Activated naive CD4-positive, alpha-beta T cell treated with Interleukin-2 at 50 U/mL for 16 hours (primary cell): ENCODE data around the gene NEU4.
"Not testable (repeated sequence)": the region's sequence is repeated elsewhere in the genome, so short reads cannot be mapped to it uniquely, and the experiment has no call there.

Experiments
- DNase-seq: peaks from one replicate; pipeline ENCODE4 v3.0.0-alpha.2; 2020

Gene NEU4

DNA sequence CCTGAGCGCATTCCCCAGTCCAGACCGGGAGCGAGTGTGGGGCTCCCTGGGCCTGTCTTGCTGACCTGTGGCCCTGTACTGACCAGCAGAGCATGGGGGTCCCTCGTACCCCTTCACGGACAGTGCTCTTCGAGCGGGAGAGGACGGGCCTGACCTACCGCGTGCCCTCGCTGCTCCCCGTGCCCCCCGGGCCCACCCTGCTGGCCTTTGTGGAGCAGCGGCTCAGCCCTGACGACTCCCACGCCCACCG lies 5.3 kb downstream of the NEU4 start:
- DNase-seq = no peak

DNA sequence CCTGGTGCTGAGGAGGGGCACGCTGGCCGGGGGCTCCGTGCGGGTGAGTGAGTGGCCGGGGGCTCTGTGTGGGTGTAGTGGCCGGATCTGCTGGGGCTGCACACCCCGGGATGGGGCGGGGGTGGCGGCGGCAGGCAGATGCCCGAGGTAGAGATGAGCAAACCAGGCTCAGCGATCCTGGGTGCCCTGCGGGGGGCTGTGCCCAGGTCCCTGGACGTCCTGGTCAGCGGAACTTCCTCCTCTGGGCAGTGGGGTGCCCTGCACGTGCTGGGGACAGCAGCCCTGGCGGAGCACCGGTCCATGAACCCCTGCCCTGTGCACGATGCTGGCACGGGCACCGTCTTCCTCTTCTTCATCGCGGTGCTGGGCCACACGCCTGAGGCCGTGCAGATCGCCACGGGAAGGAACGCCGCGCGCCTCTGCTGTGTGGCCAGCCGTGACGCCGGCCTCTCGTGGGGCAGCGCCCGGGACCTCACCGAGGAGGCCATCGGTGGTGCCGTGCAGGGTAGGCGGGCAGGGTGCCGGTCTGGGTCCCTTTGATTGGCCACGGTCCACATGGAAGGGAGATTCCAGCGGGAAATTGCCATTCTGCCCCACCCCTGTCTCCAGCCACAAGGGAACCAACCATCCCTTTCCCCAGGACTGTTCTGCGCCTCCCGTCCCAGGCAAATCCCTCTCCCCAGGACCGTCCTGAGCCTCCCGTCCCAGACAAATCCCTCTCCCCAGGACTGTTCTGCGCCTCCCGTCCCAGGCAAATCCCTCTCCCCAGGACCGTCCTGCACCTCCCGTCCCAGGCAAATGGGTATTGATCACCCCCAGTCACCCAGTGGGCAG lies 5.9 kb downstream of the NEU4 start:
- no peak for DNase-seq

DNA sequence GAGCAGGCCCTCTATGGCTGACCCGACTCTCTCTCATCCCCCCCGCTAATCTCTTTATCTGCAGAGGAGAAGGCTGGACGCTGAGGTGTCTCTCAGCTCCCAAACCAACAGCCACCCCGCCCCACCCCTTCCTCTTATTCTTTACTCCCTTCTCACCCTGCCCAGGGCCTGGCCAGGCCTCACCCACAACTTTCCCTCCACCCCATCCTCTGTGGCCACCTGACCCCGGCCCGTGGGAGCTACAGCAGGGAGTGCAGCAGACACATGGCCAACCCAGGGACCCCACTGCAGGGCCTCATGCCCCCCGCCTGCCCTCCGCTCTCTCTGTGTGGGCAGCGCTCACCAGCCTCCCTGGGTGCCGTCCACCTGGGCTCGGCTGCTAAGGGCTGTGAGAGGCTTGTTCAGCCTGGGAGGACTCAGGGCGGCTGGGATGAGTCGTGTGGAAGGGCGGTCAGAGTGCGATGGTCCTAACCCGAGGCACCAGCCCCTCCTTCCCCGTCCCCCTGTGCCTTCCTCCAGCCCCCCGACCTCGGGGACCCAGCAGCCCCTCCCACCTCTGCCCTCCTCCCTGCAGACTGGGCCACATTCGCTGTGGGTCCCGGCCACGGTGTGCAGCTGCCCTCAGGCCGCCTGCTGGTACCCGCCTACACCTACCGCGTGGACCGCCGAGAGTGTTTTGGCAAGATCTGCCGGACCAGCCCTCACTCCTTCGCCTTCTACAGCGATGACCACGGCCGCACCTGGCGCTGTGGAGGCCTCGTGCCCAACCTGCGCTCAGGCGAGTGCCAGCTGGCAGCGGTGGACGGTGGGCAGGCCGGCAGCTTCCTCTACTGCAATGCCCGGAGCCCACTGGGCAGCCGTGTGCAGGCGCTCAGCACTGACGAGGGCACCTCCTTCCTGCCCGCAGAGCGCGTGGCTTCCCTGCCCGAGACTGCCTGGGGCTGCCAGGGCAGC lies 6.8 kb downstream of the NEU4 start:
- DNase-seq = no peak

DNA sequence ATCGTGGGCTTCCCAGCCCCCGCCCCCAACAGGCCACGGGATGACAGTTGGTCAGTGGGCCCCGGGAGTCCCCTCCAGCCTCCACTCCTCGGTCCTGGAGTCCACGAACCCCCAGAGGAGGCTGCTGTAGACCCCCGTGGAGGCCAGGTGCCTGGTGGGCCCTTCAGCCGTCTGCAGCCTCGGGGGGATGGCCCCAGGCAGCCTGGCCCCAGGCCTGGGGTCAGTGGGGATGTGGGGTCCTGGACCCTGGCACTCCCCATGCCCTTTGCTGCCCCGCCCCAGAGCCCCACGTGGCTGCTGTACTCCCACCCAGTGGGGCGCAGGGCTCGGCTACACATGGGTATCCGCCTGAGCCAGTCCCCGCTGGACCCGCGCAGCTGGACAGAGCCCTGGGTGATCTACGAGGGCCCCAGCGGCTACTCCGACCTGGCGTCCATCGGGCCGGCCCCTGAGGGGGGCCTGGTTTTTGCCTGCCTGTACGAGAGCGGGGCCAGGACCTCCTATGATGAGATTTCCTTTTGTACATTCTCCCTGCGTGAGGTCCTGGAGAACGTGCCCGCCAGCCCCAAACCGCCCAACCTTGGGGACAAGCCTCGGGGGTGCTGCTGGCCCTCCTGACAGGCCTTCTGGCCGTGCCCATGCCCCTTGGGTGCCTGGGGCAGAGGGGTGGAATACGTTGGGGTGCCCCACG lies 7.6 kb downstream of the NEU4 start:
- DNase-seq = no peak

DNA sequence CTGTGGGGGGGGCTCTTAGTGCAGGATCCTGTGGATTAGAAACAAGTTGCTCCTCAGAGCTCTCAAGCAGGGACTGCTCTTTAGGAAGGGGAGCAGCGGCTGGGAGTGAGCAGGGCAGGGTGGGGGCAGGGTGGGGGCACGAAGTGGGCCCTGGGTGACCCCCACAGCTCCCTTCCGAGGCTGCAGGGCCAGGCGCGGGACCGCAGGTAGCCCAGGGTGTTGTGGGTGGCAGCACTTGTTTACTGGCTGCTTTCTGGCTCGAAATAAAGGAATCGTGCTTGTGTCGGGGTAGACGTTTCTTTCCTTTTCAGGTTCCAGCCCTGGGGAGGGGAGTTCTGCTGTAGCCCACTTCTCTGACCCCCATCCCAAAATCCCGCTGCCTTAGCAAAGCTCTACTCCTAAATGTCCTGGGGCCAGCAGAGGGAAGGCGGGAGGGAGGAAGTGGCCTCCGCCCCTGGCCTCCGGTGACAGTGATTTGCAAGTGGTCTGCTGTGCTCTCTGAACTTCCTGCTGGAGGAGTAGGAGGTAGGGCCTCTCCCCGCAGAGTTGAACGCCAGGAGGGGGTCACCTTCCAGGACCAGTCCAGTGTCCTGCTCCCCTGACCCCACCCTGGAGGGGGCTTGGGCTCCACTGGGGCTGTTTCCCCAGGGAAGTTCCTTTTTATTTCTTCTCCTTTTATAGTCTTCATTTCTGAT lies 8.3 kb downstream of the NEU4 start:
- no peak for DNase-seq

DNA sequence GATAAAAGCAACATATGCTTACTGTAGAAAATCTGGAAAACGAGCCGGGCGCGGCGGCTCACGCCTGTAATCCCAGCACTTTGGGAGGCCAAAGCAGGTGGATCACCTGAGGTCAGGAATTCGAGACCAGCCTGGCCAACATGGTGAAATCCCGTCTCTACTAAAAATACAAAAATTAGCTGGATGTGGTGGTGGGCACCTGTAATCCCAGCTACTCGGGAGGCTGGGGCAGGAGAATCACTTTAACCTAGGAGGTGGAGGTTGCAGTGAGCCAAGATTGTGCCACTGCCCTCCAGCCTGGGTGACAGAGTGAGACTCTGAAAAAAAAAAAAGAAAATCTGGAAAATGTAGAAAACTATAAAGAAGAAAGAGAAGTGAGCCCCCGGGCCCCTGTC lies 8.8 kb downstream of the NEU4 start:
- not testable (repeated sequence) for DNase-seq

DNA sequence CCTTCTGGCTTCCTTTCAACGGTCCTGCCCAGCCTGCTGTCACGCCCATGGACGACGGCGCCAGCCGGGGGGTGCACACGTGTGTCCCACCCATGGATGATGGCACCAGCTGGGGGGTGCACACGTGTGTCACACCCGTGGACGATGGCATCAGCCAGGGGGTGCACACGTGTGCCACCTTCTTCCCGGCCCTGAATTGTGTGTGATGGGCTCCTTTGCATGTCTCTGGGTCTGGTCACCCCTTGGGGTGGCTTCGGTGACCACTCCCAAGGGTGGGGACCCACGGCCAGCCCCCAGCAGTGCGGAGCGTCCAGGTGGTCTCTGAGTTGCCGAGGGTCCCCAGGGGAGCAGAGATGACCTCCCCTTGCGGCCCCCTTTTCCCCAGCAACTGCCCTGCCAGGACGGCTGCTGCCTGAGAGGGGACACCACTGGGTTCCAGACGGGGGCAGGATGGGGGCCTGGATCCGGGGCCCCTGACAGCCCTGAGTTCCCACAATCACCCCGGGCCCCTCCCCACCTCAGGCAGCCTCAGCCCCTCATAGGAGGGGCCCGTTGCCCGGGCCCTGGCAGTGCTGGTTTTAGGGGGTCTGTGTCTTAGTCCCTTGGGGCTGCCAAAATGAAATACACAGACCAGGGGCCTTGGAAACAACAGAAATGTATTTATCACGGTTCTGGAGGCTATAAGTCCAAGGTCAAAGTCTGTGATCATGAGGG lies 9.4 kb downstream of the NEU4 start:
- no peak for DNase-seq

DNA sequence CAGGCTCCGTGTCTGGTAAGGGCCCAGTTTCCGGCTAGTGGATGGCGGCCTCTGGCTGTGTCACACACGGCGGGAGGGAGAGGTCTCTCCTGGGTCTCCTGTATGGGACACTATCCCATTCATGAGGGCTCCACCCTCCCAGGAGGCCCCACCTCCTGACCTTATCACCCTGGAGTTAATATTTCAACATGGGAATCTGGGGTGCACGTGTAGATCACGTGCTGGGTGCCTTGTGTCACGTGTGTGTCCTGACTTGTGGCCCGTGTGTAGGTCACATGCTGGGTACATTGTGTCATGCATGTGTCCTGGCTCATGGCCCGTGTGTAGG lies 9.9 kb downstream of the NEU4 start:
- no peak for DNase-seq

DNA sequence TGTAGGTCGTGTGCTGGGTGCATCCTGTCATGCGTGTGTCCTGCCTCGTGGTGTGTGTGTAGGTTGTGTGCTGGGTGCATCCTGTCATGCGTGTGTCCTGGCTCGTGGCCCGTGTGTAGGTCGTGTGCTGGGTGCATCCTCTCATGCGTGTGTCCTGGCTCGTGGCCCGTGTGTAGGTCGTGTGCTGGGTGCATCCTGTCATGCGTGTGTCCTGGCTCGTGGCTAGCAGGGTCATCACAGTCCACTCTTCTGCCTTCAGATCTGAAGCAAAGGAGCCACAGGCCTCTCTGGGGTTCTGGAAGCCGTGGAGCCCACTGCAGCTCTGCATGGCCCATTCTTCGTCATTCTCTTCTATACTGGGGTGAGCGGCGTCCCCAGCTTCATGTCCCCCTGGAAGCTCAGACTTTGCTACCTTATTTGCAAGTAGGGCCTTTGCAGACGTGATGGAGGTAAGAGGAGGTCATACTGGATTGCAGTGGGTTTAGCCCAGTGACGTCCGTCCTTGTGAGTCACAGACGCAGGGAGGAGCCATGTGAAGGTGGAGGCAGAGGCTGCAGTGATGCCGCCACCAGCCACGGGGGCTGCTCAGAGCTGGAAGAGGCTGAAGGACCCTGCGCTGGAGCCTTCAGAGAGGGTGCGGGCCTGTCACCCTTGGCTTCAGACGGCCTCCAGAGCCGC lies 11.1 kb downstream of the NEU4 start:
- DNase-seq = not testable (repeated sequence)

DNA sequence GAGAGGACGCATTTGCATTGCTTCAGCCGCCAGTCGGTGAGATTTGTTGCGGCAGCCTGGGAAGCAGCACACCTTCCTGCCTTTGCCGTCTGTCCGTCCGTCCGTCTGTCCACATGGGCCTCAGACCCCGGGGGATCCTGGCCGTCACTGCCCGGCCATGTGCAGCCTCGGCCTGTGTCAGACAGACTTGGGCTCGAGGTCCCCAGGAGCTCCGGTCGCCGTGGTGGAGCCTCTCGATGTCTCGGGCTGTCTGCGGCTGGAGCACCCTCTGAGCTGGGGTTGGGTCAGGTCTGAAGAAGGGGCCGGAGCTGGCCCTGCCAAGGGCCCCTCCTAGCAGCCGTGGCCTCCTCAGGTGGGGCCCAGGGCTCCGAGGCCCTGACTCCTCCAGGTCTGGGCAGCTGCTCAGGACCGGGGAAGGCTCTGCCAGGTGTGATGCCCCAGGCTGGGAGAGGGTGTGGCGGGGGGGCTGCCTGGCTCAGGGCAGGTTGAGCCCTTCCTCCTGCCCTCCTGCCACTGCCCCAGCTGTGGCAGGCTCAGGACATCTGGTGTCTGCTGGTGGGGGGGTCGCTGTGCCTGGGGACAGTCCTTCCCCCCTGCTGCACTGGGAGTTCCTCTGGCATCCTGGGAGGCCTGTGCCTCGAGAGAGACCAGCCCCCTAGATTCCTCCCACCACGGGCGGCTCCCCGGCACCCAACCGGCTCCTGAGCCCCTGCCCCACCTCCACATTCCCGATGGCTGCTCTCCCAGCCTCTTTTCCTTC lies 11.8 kb downstream of the NEU4 start:
- DNase-seq = no peak

DNA sequence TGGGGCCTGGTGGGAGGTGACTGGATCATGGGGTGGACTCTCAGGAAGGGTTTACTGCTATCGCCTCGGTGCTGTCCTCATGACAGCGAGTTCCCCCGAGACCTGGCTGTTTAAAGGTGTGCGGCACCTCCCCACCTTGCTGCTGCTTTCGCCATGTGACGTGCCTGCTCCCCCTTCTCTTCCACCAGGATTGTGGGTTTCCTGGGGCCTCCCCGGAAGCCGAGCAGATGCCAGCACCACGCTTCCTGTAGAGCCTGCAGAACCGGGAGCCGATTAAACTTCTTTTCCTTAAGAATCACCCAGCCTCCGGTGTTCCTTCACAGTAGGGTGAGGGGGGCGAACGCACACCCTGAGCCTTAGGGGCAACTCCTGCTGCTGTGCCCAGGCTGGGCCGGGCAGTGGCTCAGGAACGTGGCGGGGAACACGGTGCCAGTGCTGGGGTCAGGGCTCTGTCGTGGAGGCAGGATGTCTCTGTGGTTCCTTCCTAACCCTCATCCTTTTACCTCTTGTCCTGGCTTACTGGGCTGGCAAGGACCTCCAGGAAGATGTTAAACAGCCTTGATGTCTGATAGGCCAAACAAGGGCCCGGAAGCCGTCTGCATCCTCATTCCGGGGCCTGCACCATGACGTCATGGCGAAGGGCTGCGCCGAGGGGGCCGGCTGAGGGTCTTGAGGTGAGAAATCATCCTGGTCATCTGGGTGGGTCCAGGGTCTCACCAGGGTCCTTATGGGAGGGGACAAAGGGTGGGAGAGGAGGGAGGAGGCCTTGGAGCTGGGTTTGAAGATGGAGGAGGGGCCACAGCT lies 12.7 kb downstream of the NEU4 start:
- DNase-seq = no peak

DNA sequence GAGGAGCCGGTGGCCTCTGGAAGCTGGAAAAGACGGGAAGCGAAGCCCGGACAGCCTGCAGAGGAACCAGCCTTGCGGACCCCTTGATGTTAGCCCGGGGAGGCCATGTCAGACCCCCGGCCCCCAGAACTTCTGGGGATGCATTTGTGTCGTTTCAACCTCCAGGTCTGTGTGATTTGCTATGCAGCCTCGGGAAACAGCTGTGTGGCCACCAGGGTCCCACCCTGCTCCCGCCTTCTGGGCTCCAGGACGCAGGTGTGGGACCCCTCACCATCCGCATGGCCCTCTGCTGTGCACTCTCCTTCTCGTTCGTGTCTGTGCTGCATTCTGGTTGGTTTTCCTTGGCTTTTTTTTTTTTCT lies 13.3 kb downstream of the NEU4 start:
- DNase-seq = no peak

DNA sequence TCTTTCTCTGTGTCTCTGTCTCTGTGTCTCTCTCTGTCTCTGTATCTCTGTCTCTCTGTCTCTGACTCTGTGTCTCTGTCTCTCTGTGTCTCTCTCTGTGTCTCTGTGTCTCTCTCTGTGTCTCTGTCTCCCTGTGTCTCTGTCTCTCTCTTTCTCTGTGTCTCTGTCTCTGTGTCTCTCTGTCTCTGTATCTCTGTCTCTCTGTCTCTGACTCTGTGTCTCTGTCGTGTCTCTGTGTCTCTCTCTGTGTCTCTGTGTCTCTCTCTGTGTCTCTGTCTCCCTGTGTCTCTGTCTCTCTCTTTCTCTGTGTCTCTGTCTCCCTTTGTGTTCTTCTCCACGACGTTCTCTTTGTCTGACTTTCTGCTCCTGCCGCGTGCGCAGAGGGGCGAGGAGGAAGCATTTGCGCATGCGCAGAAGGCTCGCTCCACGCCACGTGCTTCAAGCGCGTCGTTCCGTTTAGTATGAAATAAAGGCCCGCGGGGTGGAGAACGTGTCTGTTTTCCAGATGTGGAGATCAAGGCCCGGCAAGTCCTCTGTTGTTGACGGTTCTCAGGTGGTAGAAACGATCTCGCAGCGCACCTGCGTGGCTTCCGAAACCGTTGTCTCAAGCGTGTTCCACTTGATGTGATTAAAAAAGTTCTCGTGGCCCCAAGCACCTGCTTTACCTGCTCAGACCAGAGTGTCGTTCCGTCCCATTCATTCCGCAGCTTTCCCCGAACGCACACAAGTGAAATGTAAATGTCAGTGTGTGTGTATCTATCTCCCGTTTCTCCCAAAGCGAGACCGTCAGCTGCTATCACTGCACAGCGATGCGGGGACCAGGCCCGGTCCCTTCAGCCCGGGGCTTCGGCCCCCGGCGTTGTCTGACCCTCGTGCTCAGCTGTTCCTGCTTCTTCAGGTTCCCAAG lies 14.8 kb downstream of the NEU4 start:
- not testable (repeated sequence) for DNase-seq

DNA sequence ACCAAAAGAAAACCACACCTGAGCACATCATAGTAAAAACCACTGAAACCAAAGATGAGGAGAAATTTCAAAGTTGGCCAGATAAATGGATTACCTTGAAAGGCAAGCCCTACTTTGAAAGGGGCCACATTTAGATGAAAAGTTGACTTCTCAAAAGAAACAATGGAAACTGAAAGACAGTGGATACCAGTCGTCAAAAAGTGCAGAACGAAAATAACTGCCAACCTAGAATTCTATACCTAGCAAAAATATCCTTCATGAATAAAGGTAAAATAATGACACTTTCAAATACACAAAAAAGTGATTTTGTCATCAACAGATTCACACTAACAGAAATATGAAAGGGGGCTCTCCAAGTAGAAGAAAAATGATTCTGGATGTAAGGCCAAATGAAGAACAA lies 18.4 kb downstream of the NEU4 start:
- no peak for DNase-seq

DNA sequence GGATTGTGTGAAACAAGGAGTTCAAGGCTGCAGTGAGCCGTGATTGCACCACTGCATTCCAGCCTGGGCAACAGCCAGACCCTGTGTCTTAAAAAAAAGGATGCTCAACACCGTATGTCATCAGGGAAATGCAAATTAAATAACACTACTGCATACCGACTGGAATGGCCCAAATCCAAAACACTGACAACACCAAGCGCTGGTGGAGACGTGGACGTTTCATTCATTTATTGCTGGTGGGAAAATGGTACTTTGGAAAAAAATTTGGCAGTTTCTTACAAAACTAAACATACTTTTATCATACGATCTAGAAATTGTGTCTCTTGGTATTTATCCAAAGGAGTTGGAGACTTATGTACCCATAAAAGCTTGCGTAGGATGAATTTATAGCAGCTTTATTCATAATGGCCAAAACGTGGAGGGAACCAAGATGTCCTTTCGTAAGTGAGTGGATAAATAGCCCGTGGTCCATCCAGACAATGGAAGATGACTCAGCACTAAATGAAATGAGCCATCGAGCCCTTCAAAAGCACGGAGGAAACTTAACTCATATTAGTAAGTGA lies 24.2 kb downstream of the NEU4 start:
- no peak for DNase-seq

DNA sequence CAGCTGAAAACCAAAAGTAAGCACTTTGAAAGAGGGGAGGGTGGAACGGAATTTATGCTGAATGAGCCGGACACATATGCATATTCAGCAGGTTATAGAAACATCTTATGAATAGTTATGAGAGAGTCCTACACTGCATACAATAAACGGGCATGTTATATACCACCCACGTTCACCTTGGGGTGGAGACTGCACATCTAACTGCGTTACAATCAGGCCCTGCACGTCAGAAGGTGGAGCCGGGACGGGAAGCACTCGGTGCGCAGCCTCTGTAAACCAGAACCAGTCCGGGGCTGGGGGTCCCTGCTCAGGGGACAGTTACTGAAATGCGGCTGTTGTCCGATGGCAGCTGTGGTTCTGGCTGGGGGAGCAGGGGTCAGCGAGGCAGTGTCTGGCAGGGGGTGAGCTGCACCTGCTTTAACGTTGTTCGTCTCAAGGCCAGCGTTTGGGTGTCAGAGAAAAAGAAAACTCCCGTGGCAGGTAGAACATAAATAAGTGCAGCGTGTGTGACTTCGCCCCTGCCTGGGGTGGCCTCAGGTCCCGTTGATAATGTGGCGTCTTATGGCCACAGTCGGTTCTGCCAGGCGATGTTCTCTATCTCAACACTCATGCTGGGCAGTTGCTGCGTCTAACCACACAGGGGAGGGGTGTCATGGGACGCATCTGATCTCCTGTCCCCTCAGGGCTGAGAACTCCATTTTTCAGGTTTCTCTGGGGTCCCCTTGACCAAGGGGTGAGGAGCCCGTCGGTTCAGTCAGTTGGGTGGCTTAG lies 24.9 kb downstream of the NEU4 start:
- not testable (repeated sequence) for DNase-seq

DNA sequence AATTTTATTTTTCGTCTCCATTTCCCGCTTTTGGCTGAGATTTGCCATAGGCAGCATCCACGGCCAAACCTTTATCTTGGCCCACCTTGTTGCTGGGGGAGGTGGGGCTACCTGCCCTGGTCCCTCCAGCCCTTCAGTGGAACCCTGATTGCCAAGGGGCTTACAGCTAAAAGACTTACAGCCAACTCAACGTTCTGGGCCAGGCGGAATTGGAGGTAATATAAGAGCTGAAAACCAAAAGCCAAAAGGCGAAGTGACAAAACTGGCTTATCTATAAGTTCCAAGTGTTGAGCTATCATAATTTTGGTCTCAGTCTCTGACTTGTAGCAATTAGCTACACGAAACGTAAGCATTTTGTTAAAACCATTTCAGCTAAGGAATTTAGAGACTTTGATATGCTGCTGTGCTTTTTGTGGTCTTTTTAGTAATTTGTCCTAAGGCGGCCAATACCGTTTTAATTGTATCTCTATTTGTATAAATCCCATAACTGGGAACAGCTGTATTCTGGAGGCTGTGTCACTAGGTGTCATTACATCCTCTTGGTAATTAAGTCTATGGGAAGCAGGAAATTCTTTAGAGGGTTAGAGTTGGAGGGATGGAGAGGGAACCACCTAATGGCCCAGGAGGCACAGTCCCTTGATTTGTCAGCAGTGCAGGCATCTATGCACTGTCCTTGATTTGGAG lies 25.7 kb downstream of the NEU4 start:
- no peak for DNase-seq
